GM19238 (cell line): Measurements from ENCODE around the gene LRRFIP2.
"Not testable (repeated sequence)": the region's sequence is repeated elsewhere in the genome, so short reads cannot be mapped to it uniquely, and the experiment has no call there.

ENCODE experiments used
- DNase-seq: peaks from one replicate; pipeline ENCODE4 v3.0.0; 2011; ENCODE audit warnings: low spot score; ENCODE audit not compliant: insufficient read length

LRRFIP2 gene

DNA sequence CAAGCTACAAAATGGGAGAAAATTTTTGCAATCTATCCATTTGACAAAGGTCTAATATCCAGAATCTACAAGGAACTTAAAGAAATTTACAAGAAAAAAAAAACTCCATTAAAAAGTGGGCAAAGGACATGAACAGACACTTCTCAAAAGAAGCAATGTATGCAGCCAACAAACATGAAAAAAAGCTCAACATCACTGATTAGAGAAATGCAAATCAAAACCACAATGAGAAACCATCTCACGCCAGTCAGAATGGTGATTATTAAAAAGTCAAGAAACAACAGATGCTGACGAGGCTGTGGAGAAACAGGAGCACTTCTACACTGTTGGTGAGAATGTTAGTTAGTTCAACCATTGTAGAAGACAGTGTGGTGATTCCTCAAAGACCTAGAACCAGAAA is 27.5 kb downstream of the LRRFIP2 start:
- DNase-seq, result not testable (repeated sequence)

DNA sequence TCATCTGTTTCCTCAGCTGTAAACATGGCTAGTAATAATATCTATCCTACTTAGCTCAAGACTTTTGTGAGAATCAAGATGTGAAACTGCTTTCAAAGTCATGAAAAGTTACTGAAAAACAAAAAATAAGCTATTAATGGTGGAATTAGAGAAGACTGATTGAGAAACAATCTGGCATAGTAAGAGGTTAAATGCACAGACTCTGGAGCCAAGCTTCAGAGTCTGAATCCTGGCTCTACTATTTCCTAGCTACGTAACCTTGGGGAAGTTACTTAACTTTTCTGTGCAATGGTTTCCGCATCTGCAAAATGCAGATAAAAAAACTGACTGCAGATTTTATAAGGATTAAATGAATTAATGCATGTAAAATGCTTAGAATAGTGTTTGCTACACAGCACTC is 28.8 kb downstream of the LRRFIP2 start:
- no peak for DNase-seq

DNA sequence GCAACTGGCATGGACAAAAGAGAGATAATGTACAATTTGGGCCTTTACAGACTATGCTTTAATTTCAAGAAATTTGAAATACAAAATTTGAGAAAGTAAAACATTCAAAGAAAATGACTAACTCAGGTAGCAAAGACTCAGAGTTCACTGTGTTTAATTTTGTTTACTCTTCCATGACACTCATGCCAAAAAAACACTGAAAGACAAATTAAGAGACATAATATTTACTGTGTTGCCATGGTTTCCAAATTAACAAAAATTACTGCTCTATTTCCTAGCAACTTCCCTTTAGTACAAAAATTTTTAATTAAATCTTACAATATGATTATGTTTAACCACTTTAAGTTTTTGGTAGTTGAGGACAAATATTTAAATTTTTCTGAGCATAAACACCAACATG is 29.6 kb downstream of the LRRFIP2 start:
- DNase-seq, result no peak

DNA sequence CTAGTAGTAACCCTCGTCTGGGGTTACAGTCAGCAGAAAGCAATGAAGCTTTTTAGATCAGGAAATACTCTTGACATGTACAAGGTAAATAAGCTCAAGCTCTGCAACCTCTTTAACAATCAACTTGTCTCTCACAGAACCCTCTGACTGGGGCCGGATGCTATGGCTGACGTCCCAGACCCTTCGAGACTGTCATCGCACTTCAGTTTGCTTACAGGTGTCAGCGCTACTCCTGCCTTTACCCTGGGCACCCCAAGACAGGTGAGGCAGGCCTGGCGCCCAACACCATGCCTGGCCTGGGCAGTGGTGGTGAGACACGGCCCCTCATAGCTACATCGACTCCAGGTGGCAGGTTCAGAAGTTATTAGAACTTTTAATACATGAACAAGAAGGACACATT is 30.6 kb downstream of the LRRFIP2 start:
- no peak for DNase-seq

DNA sequence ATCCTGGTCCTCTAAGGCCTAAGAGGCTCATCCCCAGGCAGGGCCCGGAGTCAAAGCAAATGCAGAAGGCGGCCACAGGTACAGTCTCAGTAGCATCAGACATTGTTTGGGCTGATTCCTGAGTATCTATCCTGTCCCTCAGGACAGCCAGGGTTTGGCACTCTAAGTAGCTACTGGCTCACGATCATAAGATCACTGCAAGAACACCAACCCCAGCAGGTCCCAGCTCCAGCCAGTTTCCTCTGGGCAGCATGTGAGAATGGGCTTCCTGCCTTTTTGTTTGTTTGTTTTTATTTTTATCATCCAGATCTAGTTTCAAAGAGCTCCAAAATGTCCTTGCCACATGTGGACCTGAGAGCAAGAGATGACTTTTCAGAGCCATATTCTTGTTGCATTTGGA is 32.7 kb downstream of the LRRFIP2 start:
- DNase-seq, result no peak

DNA sequence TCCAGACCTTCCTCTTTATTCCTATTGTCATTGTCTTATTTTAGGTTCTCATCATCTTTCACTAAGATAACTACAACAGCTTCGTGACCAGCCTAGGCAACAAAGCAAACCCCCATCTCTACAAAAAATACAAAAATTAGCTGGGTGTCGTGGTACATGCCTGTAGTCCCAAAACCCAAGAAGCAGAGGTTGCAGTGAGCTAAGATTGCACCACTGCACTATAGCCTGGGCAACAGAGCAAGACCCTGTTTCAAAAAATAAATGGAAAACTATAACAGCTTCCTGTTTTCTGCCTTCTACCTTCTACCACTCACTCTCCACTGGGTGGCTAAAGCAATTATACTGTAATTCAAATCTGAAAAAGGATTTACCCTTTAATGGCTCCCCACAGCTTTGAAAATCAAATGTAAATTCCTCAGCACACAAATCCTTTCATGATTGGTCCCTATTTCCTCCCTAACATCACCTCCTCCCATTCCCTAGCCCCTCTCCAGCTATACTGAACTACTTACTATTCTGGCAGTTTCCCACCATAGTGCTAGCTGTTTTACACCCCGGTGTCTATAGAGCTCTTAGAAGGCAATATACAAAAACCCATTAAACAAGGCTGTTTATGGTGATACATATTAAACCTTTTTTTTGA is 33.4 kb downstream of the LRRFIP2 start:
- DNase-seq, result no peak

DNA sequence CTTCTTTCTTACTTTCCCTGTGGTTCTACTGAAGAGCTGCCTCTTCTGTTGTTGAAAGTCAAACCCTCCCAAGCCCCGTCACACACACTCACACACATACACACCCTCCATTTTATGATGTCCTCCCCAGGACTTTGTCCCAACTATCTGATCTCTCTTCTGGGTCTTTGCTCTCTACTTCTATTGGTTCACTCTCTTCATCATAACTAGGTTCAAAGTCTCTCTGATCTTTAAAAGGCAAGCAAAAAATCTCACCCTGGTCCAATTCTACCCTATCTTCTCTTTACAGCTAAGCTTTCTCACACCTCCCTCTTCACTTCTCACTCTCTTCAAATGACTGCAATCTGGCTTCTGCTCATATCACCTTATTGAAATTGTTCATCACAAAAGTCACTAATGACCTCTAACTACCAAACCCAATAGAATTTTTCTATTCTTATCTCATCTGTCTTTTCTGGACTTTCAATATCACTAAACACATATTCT is 34.8 kb downstream of the LRRFIP2 start:
- no peak for DNase-seq

DNA sequence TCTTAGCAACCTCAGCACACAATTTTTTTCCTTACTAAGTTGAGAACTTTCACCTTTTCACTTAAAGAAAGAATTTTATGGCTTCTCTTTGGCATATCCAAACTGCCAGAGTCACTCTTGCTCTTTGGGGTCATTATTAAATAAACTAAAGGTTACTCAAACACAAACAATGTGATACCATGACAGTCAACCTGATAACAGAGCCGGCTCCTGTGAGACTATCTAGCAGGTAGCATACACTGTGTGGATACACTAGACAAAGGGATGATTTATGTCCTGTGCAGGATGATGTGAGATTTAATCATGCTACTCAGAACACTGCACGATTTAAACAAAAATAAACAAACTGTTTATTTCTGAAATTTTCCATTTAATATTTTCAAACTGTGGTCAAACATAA is 35.6 kb downstream of the LRRFIP2 start:
- no peak for DNase-seq

DNA sequence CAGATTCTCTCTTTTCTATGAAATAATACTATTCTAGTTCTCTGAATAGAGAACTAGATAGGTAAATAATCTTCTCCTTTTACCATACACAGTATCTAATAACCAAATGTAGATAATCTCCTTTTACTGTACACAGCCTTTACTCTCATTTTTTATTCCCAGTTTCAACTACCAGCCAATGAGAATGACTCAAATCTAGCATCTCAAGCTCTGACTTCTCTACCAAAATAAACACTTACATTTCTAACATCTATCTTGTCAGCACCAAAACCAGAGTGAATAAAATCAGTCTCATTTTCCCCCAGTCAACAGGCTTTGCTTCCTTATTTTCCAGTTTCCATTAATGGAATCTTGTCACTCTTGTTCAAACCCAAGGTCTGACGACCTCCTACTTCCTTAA is 36.9 kb downstream of the LRRFIP2 start:
- DNase-seq, result no peak

DNA sequence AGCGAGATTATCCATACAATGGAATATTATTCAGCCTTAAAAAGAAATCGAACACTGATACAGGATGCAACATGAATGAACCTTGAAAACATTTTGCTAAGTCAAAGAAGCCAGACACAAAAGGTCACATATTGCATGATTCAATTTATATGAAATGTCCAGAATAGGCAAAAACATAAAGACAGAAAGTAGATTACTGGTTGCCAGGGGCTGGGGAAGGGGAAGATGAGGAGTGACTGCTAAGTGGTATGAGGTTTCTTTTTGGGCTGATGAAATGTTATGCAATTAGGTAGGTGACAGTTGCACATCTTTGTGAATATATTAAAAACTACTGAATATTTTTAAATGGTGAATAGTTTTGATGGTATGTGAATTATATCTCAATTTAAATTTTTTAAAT is 38.3 kb downstream of the LRRFIP2 start:
- no peak for DNase-seq

DNA sequence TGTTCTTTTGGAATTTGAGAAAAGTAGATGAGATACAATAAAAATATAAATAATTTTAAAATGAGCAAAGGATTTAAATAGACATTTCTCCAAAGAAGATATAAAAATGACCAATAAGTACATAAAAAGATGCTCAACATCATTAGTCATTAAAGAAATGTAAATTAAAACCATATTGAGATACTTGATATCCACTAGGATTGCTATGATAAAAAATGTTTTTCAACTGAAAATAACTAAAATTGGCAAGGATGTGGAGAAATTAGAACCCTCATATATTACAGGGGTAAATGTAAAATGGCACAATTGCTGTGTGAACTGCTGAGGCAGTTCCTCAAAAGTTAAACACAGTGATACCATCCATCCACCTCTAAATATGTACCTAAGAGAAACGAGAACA is 38.8 kb downstream of the LRRFIP2 start:
- no peak for DNase-seq

DNA sequence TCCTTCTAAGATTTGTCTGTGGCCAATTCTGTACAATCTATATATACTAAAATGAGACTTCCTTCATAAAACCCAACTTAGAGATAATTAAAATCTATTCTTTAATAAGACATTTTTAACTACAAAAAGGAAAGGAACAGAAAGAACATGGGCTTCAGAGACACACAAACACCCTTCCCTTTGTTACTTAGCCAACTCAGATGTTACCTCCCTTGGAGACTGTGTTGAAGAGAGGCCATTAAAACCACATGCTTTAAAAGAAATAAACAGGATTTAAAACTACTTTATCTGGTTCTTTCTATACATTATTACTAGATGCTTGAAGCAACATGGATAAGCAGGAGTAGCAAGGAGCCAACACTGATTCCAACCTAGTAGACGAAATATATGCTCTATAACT is 42.0 kb downstream of the LRRFIP2 start:
- DNase-seq, result no peak

DNA sequence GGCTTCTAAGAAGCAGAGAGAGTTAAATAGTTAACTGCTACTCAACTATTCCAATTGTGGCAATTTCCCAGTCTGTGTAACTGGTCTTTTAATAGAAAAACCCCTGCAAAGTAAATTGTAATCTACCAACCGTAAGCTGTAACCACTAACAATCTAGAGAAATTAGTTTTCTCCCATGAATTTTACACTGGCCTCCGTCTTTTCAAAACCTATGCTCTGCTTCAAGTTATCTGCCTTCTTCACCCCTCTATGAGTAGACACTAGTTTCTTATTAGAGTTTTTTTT is 42.6 kb downstream of the LRRFIP2 start:
- DNase-seq, result no peak

DNA sequence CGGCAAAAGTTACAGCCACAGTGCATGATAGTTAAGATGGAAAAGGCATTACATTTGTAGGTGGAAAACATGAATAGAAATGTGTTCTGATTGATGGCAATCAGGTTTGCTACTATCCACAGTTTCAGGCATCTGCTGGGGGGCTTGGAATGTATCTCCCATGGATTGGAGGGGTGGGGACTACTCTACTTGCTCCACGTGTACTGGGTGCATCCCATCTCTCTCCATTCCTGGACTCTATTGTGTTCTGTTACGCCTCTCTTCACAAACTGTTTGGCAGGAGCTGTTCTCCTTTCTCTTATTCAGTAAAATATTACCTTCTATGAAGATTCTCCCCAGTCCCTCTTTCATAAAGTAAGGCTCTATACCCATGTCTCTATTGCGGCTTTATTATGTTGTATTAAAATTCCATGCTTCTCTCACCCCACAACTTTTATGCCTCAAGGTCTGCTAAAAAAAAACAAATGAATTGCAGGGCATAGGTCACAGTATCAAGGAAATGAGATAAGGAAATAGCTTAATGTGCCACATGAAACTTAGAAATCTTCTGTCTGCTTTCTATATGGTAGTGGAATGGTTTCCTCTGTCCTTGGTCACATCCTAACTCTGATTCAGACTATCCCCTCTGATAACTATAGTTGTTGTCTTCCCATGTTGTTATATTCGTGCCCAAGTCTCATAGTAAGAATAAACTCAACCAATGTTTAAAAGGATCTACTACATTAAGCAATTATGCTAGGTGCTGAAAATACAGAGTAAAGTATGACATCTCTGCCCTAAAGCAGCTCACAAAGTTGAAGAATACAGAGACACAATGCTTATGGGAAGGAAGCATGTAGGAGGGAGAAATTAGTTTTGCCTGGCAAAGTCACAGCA is 43.2 kb downstream of the LRRFIP2 start:
- no peak for DNase-seq

DNA sequence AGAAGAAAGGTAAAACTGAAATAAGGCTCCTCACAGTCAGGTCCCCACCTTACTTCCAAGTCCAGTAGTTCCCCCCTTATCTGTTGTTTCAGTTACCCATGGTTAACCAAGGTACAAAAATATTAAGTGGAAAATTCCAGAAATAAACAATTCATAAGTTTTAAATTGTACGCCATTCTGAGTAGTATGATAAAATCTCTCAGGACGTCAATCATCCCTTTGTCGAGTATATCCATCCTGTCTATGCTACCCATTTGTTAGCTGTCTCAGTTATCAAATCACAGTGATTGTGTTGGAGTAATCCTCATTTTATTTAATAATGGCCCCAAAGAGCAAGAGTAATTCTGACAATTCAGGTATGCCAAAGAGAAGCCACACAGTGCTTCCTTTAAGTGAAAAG is 43.9 kb downstream of the LRRFIP2 start:
- no peak for DNase-seq

DNA sequence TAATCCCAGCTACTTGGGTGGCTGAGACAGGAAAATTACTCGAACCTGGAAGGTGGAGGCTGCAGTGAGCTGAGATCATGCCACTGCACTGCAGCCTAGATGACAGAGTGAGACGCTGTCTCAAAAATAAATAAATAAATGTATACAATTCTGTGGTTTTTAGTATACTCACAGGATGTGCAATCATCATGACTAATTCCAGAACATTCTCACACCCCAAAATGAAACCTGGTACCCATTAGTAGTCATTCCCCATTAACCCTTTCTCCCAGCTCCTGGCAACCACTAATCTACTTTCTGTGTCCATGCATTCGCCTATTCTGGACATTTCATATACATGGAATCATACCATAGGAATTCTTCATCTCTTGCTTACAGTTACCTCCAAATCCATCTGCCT is 44.5 kb downstream of the LRRFIP2 start:
- DNase-seq, result no peak

DNA sequence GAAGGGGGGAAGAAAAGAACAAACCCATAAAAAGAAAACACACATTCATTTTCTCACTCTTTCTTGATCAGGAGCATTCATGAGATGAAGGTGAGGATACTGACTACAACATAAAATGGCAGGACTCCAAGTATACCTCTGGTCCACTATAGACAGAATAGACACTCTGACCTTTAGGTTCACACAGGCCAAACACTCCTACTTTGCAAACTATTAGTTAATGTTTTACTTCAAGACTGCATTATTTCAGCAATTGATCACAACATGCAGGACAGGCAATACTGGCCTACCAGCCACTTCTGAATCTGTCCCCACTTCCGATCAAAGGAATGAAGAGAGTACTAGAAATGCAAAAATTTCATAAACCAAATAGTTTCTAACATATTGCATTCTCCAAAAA is 47.0 kb downstream of the LRRFIP2 start:
- DNase-seq, result no peak

DNA sequence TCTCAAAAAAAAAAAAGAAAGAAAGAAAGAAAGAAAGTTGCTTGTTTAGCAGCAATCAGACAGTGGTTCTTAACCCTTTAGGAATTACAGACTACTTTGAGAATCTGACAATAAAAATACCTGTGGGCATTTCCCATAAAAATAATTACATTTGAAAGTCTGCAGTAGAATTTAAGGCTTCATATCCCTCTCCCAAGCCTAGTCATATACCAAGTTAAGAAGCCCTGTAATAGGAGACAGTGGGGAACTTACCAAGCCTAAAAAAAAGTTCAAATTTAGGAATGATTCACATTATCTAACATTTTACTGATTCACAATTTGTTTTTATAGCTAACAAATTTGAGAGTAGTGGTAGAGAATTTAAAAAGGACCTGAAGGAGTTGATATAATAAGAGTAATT is 47.5 kb downstream of the LRRFIP2 start:
- DNase-seq, result no peak

DNA sequence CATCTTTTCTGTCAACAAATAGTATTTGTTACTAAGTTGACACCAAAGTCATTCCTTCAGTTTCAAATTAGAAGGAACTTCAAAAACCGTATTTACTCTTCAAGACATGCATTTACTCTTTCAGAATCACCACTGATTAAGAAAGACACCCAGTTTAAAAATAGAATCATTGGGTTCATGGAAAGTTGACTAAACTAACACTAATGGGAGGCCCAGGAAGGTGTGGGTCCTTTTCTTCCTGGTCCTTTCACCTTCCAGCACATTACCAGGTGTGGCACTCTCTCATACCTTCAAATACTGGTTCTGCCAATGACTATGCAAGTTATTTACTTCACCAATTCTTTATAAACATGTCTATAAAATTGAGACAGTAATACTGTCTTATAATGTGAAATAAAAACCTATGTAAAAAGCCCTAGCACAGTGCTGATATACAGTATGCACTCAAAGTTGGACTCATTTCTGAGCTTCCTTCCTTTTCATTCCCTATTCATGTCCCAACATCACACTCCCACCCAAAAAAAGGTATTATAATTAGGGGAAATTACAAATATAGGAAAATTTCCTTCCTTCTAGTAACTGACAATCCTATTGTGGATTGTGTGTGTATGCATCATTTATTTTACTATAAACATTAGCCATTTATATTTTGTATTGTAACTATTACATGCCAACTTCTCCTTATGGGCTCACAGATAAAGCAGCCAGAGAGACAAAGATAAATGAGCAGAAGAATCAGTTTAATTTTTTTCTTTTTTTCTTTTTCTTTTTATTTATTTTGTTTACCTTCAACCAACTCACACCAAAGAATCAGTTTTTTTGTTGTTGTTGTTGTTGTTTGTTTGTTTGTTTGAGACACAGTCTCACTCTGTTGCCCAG is 48.9 kb downstream of the LRRFIP2 start:
- no peak for DNase-seq

DNA sequence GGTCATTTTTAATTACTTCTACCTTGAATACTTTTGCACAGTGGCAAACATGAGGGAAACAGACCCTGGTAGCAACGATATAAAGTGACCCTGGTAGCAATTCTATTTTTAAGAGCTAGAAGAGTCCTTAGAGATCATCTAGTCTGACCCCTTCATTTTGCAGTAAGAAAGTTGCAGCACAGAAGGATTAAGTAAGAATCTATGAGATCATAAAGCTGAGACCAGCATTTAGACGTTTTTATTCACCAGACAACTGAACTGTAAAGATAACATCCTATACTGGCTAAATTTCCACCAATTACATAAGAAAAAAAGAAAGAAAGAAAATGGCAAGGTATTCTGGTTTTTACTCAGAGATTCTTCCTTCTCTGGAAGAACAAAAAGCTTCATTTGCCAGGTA is 49.9 kb downstream of the LRRFIP2 start:
- no peak for DNase-seq

DNA sequence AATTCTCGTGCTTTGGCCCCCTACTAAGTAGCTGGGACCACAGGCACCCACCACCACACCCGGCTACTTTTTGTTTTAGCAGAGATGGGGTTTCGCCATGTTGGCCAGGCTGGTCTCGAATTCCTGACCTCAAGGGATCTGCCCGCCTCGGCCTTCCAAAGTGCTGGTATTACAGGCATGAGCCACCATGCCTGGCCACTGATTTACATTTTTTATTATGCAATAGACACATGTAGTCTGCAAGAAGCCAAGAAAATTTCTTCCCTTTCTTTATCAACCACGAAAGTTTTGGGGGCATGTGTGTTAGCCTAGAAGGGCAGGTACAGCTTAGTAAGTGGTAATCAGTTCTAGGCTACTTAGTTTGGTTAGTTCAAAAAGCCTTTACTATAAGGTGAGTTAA is 51.1 kb downstream of the LRRFIP2 start:
- no peak for DNase-seq

DNA sequence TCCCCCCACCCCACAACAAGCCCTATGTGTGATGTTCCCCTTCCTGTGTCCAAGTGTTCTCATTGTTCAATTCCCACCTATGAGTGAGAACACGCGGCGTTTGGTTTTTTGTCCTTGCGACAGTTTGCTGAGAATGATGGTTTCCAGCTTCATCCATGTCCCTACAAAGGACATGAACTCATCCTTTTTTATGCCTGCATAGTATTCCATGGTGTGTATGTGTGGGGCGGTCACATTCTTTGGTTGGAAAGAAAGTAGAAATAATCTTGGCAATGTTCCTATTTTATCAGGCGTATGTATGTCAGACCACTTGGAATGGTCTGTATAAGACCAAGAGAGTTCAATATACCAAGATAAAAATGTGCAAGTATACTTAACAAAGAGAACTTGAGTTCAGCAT is 52.3 kb downstream of the LRRFIP2 start:
- not testable (repeated sequence) for DNase-seq
